Measurements from ENCODE around the gene ITGAL. TPM values are rescaled to one million over a fixed set of nuclear protein-coding genes. Genes with fewer than 3 reads are reported as not detected.

The ITGAL gene
- total RNA-seq, 2 experiments from 2014 or later, result 40.2 to 140 TPM

GRCh38 chr16:30533748-30534367, 61.3 kb downstream of the ITGAL start:
- peaks cover 28% of the 10 kb centered on the region; the same call in 1 of the 2 replicates for H3K79me2 ChIP-seq (ENCODE audit: insufficient read depth, low read depth, low read length)
- peaks cover 21% of the 10 kb centered on the region for H3K36me3 ChIP-seq (ENCODE audit: insufficient read depth, low read length)
- no peaks in the 10 kb centered on the region for H4K20me1 ChIP-seq (ENCODE audit: insufficient read depth, low read length)
- no peak for TF ChIP-seq EZH2phosphoT487 (IDR thresholded peaks at IDR 0.05; ENCODE audit: borderline replicate concordance, low read depth, low read length)
- TF ChIP-seq CTCF (conservative IDR thresholded peaks at IDR 0.05; ENCODE audit: low read length), result peak; percentile 44; the same call in 1 of the 2 replicates
- intact Hi-C loops (cut with micrococcal nuclease; ENCODE audit: unreplicated experiment), result loop anchor here (2.0 kb wide), 1 partner anchor 61 kb away; the partner anchor contains the start of gene ITGAL
- no TSS peak for BruUV-seq (replicated peaks)
- no peaks in the 10 kb centered on the region for H3K9me2 ChIP-seq (ENCODE audit: insufficient read depth, low read length)
- DNase-seq (ENCODE audit: low spot score), result peak; percentile 45
- ChIA-PET POLR2A (interaction anchor here (0.6 to 4.6 kb wide), 7 partner anchors 24 to 104 kb away, joined by 3 to 54 read pairs (median 3); partner anchors contain the start of genes DCTPP1, ZNF689 and ZNF764), CTCF (ENCODE audit: unreplicated experiment) (interaction anchor here (0.7 kb wide), 1 partner anchor 95 kb away, joined by 4 read pairs; no protein-coding TSS in a partner anchor)
- H3K9me3 ChIP-seq (ENCODE audit: low read length), result no peaks in the 10 kb centered on the region
- H3K4me1 ChIP-seq (ENCODE audit: insufficient read depth, low read length, poor library complexity, severe bottlenecking), result peaks cover 34% of the 10 kb centered on the region
- H3K27ac ChIP-seq (ENCODE audit: low read depth, low read length, poor library complexity, severe bottlenecking), result peak overlapping the region; percentile 82
- H3K4me2 ChIP-seq (ENCODE audit: low read length), result peak overlapping the region; percentile 89
- H3K4me3 ChIP-seq (ENCODE audit: low read depth, low read length, poor library complexity, severe bottlenecking), result peak overlapping the region; percentile 75
- peak overlapping the region; percentile 51 for H2AFZ ChIP-seq (ENCODE audit: low read length)

GRCh38 chr16:30534368-30535105, 62.0 kb downstream of the ITGAL start, which contains the start of gene ZNF747:
Gene ZNF747 (minus strand): TSS chr16:30534858. CDS start chr16:30534679, 179 bp downstream.
- Histone ChIP-seq H3K4me3 (ENCODE audit: low read depth, low read length, poor library complexity, severe bottlenecking) (peak within 1 kb of the TSS; percentile 75), H3K27ac (ENCODE audit: low read depth, low read length, poor library complexity, severe bottlenecking) (peak within 1 kb of the TSS; percentile 82), H3K4me1 (ENCODE audit: insufficient read depth, low read length, poor library complexity, severe bottlenecking) (peaks cover 34% of the 10 kb centered on the region), H3K9me3 (ENCODE audit: low read length) (no peaks in the 10 kb centered on the region), H3K36me3 (ENCODE audit: insufficient read depth, low read length) (peaks cover 21% of the 10 kb centered on the region), H4K20me1 (ENCODE audit: insufficient read depth, low read length) (no peaks in the 10 kb centered on the region), H3K4me2 (ENCODE audit: low read length) (peak within 1 kb of the TSS; percentile 89), H2AFZ (ENCODE audit: low read length) (peak within 1 kb of the TSS; percentile 51), H3K9me2 (ENCODE audit: insufficient read depth, low read length) (no peaks in the 10 kb centered on the region), H3K79me2 (ENCODE audit: insufficient read depth, low read depth, low read length) (peaks cover 28% of the 10 kb centered on the region; the same call in 1 of the 2 replicates)
- DNase-seq (ENCODE audit: low spot score), result peak; percentile 94
- POLR2A ChIA-PET, result interaction anchor here (0.6 to 4.6 kb wide), 13 partner anchors 23 to 105 kb away, joined by 3 to 54 read pairs (median 3); partner anchors contain the start of genes DCTPP1, ZNF689 and ZNF764
- BruUV-seq (replicated peaks), result TSS peak; percentile 57
- CTCF ChIA-PET (ENCODE audit: unreplicated experiment), result interaction anchor here (0.7 to 1.8 kb wide), 6 partner anchors 23 to 100 kb away, joined by 3 to 6 read pairs (median 4); no protein-coding TSS in a partner anchor
- TF ChIP-seq CTCF (conservative IDR thresholded peaks at IDR 0.05; ENCODE audit: low read length), result no peak
- no peak for TF ChIP-seq EZH2phosphoT487 (IDR thresholded peaks at IDR 0.05; ENCODE audit: borderline replicate concordance, low read depth, low read length)
- intact Hi-C loops (cut with micrococcal nuclease; ENCODE audit: unreplicated experiment), result loop anchor here (1.0 to 2.0 kb wide), 4 partner anchors 24 to 104 kb away; partner anchors contain the start of genes DCTPP1, ITGAL and ZNF764

Data from OCI-LY7 (cell line).